ENCODE data around the gene GAD2. TPM values are rescaled to one million over a fixed set of nuclear protein-coding genes. Genes with fewer than 3 reads are reported as not detected.

Gene GAD2
- total and polyA plus RNA-seq, 2 experiments from 2014 or later, result 0.56 to 0.86 TPM

DNA sequence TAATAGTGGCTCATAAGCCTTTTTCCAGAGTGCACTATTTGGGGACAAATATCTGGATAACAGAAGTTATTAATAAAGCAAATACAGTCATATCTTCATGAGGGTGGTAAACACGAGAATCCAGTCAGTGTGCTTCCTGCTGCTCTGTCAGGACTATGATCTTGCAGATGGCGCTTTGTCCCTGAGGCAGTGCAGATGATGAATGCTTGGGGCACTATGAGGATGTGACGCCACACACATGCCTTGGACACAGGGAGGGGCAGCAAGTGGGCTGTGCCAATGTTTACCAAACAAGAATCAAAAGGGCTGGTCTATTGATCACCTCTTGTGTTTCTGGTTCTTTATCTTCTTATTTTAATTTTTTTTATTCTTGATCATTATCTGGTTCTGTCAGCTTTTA is 79.8 kb downstream of the GAD2 start (continued):
- TF ChIP-seq ZNF462 (CRISPR knock-in tag; IDR thresholded peaks at IDR 0.05) (no peak), EZH2 (IDR thresholded peaks at IDR 0.05; ENCODE audit: low read depth, unreplicated experiment) (no peak), ETS1 (IDR thresholded peaks at IDR 0.05) (no peak), POLR2AphosphoS5 (IDR thresholded peaks at IDR 0.05; ENCODE audit: low read depth) (no peak), JUNB (IDR thresholded peaks at IDR 0.05; ENCODE audit: unreplicated experiment) (no peak)
- TF ChIP-seq, protein P1, sequence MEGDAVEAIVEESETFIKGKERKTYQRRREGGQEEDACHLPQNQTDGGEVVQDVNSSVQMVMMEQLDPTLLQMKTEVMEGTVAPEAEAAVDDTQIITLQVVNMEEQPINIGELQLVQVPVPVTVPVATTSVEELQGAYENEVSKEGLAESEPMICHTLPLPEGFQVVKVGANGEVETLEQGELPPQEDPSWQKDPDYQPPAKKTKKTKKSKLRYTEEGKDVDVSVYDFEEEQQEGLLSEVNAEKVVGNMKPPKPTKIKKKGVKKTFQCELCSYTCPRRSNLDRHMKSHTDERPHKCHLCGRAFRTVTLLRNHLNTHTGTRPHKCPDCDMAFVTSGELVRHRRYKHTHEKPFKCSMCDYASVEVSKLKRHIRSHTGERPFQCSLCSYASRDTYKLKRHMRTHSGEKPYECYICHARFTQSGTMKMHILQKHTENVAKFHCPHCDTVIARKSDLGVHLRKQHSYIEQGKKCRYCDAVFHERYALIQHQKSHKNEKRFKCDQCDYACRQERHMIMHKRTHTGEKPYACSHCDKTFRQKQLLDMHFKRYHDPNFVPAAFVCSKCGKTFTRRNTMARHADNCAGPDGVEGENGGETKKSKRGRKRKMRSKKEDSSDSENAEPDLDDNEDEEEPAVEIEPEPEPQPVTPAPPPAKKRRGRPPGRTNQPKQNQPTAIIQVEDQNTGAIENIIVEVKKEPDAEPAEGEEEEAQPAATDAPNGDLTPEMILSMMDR (conservative IDR thresholded peaks at IDR 0.05; ENCODE audit: low read depth in 2 of 2), result no peak

DNA sequence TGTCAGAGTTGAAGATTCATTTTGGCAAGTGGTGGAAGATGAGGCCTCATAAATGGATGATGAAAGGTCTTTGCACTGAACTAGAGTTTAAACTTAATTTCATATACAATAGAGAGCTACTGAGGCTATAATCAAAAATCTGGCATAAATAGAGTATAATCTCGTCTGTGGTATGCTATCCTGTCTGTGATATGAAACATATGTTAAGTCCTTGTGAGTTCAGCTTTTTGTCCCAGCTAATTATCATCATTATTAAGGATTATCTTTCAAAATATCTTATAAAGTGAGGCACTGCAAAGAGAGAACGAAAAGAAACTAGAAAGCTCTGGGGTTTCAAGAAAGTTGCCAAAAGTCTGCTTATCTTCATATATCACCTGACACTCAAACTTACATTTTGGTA is 83.4 kb downstream of the GAD2 start:
- TF ChIP-seq EZH2phosphoT487 (IDR thresholded peaks at IDR 0.05; ENCODE audit: unreplicated experiment), result no peak
- no peak for TF ChIP-seq ZNF331 (CRISPR knock-in tag; IDR thresholded peaks at IDR 0.05; ENCODE audit: low read depth)
- H3K4me1 ChIP-seq (ENCODE audit: insufficient read depth), result no peaks in the 10 kb centered on the region
- H3K27me3 Mint-ChIP-seq (ENCODE audit: insufficient read depth, low read depth, poor library complexity), result no peaks in the 10 kb centered on the region
- H3K4me2 ChIP-seq, result no peak overlapping the region
- no peaks in the 10 kb centered on the region for H3K27me3 ChIP-seq (ENCODE audit: insufficient read depth)
- no peaks in the 10 kb centered on the region for H3K36me3 ChIP-seq (ENCODE audit: insufficient read depth)
- ATAC-seq (no peak), DNase-seq (ENCODE audit: low spot score) (no peak)
- H3K4me3 ChIP-seq, result no peak overlapping the region
- H3K4me3 Mint-ChIP-seq, result no peak overlapping the region
- H4K20me1 ChIP-seq (replicated peaks; ENCODE audit: insufficient read depth), result no peaks in the 10 kb centered on the region
- H3K9me2 ChIP-seq (ENCODE audit: insufficient read depth), result 0 out of 2 replicates have a peak, but pooled peaks cover 3% of the 10 kb centered on the region
- no peaks in the 10 kb centered on the region for H3F3A ChIP-seq (replicated peaks; ENCODE audit: low read depth)
- no peak overlapping the region for H2AFZ ChIP-seq
- no peak overlapping the region for H3K27ac ChIP-seq (ENCODE audit: low read depth)
- H3K27ac Mint-ChIP-seq, result no peak overlapping the region
- H3K9me3 Mint-ChIP-seq, result no peaks in the 10 kb centered on the region
- H3K4me1 Mint-ChIP-seq, result no peaks in the 10 kb centered on the region
- H3K36me3 Mint-ChIP-seq (ENCODE audit: low read depth), result no peaks in the 10 kb centered on the region
- no peaks in the 10 kb centered on the region for H3K79me2 ChIP-seq (replicated peaks; ENCODE audit: insufficient read depth)

All from GM23338 (cell line).